Superior temporal gyrus (tissue), 1 donor: ENCODE data around the gene TXNRD1.
A peak's percentile ranks its signal among the peaks of the same experiment; 100 is the strongest.

Source experiments
- DNase-seq: peaks from one replicate; pipeline ENCODE4 v3.0.0-alpha.2; 2016; ENCODE audit errors: extremely low spot score

Gene TXNRD1

GRCh38 chr12:104350211-104351056, 134.9 kb downstream of the TXNRD1 start:
- DNase-seq, result no peak

DNA sequence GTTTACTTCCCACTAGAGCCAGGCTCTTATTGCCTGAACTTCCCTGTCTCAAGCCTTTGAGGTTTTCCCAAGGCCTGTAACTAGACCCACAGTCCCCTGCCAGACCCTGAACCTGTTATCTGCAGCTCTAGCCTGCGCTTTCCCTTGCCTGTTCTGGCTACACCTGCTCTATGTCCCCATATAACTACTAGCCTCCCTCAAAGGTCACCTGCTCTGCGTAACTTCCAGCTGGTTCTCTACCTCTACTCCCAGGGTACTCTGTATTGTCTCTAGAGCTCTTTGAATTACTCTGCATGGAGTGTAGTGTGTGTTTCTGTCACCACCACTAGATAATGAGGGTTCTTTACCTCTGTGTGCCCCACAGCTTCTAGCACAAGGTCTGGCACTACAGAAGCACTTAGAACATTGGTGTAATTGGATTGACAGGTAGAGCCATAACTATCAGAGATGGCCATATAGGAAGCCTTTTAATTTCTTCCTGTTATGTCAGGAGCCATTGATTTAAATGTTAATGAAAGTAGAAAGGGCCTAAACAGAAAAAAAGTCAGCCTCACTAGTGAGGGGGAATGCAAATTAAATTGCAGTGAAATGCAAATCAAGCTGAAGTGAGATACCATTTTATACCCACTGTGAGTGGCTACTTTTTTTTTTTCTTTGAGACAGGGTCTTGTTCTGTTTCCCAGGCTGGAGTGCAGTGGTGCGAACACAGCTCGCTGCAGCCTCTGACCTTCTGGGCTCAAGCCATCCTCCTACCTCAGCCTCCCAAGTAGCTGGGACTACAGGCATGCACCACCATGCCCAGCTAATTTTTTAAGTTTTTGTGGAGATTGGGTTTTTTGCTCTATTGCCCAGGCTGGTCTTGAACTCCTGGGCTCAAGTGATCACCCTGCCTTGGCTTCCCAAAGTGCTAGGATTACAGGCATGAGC, 135.7 kb downstream of the TXNRD1 start:
- DNase-seq, result no peak

GRCh38 chr12:104352106-104352713, 136.6 kb downstream of the TXNRD1 start:
- no peak for DNase-seq

- DNase-seq, result no peak
Measured at GRCh38 chr12:104353012-104353981, 137.7 kb downstream of the TXNRD1 start.

DNA sequence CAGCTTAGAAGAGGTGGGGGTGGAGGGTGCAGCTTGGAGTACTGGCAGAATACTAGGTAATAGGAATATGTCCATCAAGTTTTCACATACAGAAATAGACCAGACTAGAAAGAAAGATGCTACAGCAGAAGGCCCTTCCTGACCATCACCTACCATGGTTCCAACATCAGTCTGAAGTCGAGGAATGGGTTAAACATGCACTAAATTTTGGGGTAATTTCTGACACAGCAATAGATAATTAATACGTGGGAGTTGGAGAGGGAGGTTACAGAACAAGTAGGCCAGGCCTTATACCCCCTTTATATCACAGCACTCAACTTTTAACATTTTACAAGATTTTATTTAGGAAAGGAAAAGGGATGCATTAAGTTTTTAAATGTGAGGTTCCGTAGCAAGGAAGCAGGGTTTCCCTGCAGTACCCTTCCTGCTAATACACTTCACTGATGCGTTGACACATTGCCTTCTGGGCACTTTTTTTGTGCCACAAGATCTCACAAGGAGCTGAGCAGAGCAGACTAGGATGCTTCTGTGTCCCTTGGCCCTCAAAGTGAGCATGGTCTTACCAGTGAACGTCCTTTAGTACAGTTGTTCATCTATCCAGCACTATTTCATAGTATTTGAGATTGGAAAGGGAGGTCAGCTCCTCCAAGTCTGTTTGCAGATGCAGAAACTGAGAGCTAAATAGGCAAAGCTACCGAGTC, 138.7 kb downstream of the TXNRD1 start:
- DNase-seq, result no peak

- DNase-seq, result no peak
Measured at GRCh38 chr12:104354868-104355570, 139.4 kb downstream of the TXNRD1 start.

GRCh38 chr12:104355630-104356029, 140.1 kb downstream of the TXNRD1 start:
- DNase-seq, result no peak

- DNase-seq, result no peak
Measured at GRCh38 chr12:104356231-104357115, 140.9 kb downstream of the TXNRD1 start.

- DNase-seq, result peak; percentile 8
Measured at GRCh38 chr12:104357421-104357952, 141.9 kb downstream of the TXNRD1 start.

- DNase-seq, result peak; percentile 82
Measured at GRCh38 chr12:104358353-104359003, 142.9 kb downstream of the TXNRD1 start.

- DNase-seq, result no peak
Measured at GRCh38 chr12:104359216-104359615, 143.6 kb downstream of the TXNRD1 start.

DNA sequence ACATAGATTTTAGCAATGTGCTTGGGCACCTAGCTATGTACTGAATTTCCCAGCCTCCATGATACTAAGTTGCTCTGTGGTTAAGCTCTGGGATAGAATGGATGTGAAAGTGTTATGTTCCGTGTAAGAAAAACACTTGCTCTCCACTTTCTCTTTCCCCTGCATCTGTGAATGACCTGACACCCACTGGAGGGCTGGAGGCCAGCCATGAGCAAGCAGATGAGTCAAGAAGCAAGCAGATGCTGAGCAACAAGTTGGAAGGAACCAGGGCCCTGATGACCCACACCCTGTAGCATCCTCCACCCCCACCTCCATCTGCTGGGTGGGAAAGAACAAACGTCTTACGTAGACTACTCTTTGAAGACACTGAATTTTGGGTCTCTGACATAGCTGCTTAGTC, 144.6 kb downstream of the TXNRD1 start:
- no peak for DNase-seq

DNA sequence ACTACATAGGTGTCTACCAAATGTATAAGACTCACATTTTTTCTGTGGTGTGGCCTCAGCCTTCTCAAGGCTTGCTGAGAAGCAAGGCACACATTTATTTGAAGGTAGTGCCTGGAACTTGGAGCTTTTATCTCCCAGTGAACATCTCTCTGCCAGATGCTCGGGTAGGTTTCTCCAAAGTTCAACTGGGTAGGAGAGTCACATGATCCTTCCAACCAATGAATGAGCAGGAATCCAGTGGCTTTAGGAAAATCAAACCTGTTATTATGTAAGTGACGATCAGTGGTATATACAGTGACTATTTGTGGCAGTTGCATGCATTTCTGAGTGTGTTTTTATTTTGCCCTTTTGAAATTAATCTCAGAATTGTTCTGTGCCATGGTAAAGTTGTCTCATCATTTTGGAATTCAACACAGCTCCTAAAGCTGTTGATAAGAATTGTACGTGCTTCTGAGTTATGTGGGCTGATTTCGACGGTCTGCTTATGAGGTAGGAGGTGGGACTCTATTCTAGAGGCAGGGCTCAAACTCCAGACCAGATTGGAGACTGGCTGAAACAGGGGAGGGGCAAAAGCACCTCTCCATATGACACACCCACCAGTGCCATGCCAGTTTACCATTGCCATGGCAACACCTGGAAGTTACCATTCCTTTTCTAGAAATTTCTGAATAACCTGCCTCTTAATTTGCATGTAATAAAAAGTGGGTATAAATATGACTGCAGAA, 145.6 kb downstream of the TXNRD1 start:
- DNase-seq, result peak; percentile 5

- no peak for DNase-seq
Measured at GRCh38 chr12:104365921-104366410, 150.4 kb downstream of the TXNRD1 start.

DNA sequence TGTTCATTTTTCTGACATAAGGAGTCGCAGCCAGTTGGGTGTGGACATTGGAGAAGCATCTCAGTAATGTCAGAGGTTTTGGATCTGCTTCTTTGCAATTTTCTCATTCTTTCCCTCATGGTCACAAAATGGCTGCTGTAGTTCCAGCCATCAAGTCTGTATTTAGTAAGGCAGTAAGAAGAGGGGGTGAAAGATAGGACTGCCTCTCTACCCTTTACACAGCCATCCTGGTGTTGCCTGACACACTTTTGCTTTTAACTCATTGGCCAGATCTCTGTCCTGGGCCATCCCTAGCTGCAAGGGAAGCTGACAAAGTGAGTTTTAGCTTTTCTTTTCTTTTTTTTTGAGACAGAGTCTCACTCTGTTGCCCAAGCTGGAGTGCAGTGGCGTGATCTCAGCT, 154.1 kb downstream of the TXNRD1 start:
- DNase-seq, result no peak

GRCh38 chr12:104371043-104371870, 155.7 kb downstream of the TXNRD1 start:
- DNase-seq, result no peak
